ENCODE measurements around the gene AVPR2. TPM values are rescaled to one million over a fixed set of nuclear protein-coding genes. Genes with fewer than 3 reads are reported as not detected.

AVPR2 gene
- total and polyA plus RNA-seq, 9 of the 15 experiments (the other 6 are each of a cell fraction or from before 2014, with no cell fraction given) = not detected

DNA sequence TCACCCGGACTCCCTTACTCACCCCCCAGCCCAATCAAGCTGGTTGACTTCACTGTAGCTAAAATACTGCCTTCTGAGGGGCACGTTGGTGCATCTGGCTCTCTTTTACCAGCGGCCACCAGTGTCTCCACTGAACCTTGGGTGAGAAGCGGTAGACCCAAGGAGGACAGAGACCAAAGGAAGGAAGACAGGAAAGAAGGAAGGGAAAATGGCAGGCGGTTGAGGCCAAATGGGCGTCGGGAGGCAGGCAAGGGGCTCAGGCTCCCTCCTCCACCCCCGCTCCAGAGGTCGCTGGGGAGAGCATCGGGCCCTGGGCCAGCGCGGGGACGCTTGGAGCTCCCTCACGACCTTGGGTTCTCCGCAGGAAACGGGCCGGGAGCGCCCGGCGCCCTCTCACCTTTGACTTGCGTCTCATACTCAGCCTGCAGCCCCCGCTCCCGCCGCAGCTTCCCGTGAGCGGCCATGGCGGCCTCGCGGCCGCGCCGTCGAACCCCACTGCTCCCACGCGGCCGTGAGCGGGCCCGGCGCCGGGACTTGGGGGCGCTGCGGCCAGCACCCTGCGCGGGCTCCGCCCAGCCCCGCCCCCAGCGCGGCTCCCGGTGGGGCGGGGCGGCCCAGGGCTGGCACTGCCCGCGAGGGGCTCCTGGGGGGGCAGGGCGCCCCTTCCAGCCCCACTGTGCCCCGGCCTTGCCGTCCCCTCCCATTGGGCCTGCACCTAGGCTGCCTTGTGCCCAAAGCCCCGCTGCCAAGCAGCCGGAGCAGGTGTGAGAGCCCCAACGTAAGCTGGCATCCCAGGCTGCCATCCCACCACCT, 21.5 kb downstream of the AVPR2 start, which contains the start of gene ARHGAP4 (continued):
- TF ChIP-seq, protein P1, sequence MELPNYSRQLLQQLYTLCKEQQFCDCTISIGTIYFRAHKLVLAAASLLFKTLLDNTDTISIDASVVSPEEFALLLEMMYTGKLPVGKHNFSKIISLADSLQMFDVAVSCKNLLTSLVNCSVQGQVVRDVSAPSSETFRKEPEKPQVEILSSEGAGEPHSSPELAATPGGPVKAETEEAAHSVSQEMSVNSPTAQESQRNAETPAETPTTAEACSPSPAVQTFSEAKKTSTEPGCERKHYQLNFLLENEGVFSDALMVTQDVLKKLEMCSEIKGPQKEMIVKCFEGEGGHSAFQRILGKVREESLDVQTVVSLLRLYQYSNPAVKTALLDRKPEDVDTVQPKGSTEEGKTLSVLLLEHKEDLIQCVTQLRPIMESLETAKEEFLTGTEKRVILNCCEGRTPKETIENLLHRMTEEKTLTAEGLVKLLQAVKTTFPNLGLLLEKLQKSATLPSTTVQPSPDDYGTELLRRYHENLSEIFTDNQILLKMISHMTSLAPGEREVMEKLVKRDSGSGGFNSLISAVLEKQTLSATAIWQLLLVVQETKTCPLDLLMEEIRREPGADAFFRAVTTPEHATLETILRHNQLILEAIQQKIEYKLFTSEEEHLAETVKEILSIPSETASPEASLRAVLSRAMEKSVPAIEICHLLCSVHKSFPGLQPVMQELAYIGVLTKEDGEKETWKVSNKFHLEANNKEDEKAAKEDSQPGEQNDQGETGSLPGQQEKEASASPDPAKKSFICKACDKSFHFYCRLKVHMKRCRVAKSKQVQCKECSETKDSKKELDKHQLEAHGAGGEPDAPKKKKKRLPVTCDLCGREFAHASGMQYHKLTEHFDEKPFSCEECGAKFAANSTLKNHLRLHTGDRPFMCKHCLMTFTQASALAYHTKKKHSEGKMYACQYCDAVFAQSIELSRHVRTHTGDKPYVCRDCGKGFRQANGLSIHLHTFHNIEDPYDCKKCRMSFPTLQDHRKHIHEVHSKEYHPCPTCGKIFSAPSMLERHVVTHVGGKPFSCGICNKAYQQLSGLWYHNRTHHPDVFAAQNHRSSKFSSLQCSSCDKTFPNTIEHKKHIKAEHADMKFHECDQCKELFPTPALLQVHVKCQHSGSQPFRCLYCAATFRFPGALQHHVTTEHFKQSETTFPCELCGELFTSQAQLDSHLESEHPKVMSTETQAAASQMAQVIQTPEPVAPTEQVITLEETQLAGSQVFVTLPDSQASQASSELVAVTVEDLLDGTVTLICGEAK (IDR thresholded peaks at IDR 0.05) = 0 out of 2 replicates have a peak, but pooled peaks have one; percentile 16
- TF ChIP-seq, protein P1 (CRISPR knock-in tag; IDR thresholded peaks at IDR 0.05) = no peak
- TF ChIP-seq, protein P2, sequence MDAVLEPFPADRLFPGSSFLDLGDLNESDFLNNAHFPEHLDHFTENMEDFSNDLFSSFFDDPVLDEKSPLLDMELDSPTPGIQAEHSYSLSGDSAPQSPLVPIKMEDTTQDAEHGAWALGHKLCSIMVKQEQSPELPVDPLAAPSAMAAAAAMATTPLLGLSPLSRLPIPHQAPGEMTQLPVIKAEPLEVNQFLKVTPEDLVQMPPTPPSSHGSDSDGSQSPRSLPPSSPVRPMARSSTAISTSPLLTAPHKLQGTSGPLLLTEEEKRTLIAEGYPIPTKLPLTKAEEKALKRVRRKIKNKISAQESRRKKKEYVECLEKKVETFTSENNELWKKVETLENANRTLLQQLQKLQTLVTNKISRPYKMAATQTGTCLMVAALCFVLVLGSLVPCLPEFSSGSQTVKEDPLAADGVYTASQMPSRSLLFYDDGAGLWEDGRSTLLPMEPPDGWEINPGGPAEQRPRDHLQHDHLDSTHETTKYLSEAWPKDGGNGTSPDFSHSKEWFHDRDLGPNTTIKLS (IDR thresholded peaks at IDR 0.05; ENCODE audit: borderline replicate concordance, low read depth) = no peak
- TF ChIP-seq JUND (IDR thresholded peaks at IDR 0.05; ENCODE audit: borderline replicate concordance, low read depth, low read length) = no peak
- no peak for TF ChIP-seq JUND (tag; IDR thresholded peaks at IDR 0.05; ENCODE audit: borderline replicate concordance, low read depth, low read length)
- TF ChIP-seq, protein P3, sequence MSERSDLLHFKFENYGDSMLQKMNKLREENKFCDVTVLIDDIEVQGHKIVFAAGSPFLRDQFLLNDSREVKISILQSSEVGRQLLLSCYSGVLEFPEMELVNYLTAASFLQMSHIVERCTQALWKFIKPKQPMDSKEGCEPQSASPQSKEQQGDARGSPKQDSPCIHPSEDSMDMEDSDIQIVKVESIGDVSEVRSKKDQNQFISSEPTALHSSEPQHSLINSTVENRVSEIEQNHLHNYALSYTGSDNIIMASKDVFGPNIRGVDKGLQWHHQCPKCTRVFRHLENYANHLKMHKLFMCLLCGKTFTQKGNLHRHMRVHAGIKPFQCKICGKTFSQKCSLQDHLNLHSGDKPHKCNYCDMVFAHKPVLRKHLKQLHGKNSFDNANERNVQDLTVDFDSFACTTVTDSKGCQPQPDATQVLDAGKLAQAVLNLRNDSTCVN (CRISPR knock-in tag; IDR thresholded peaks at IDR 0.05) = peak; percentile 32; the same call in 1 of the 2 replicates
- TF ChIP-seq, protein P4, sequence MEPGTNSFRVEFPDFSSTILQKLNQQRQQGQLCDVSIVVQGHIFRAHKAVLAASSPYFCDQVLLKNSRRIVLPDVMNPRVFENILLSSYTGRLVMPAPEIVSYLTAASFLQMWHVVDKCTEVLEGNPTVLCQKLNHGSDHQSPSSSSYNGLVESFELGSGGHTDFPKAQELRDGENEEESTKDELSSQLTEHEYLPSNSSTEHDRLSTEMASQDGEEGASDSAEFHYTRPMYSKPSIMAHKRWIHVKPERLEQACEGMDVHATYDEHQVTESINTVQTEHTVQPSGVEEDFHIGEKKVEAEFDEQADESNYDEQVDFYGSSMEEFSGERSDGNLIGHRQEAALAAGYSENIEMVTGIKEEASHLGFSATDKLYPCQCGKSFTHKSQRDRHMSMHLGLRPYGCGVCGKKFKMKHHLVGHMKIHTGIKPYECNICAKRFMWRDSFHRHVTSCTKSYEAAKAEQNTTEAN (CRISPR knock-in tag; IDR thresholded peaks at IDR 0.05) = no peak
- TF ChIP-seq SAP30 (IDR thresholded peaks at IDR 0.05; ENCODE audit: borderline replicate concordance, insufficient read depth, low read depth, low read length, poor library complexity, severe bottlenecking) = no peak
- no peak for TF ChIP-seq ZNF12 (CRISPR knock-in tag; IDR thresholded peaks at IDR 0.05)
- TF ChIP-seq ZNF253 (CRISPR knock-in tag; conservative IDR thresholded peaks at IDR 0.05) = no peak
- peak; percentile 99 for TF ChIP-seq HNRNPL (IDR thresholded peaks at IDR 0.05; ENCODE audit: low read depth, low read length)
- no peak for TF ChIP-seq ARID1B (IDR thresholded peaks at IDR 0.05)
- 0 out of 2 replicates have a peak, but pooled peaks have one; percentile 29 for TF ChIP-seq THRAP3 (IDR thresholded peaks at IDR 0.05; ENCODE audit: borderline replicate concordance)

Measured in K562 (cell line).